PC-9 (cell line): Measurements from ENCODE around the gene RBM33. TPM values are rescaled to one million over a fixed set of nuclear protein-coding genes. Genes with fewer than 3 reads are reported as not detected.

Source experiments
- BruUV-seq: library from RNA; stranded (reverse); fragments of 400-500 nt; replicated peaks from 2 replicates; lab custom pipeline; 2021; lab: Mats Ljungman, UMichigan
- CTCF ChIA-PET: fragments of 300-600 bp; sonication (Branson Sonifier 250); formaldehyde crosslinking; loops from one replicate; lab custom pipeline; 2022; ENCODE audit warnings: antibody characterized with exemption; lab: Charles Lee
- POLR2A ChIA-PET: fragments of 300-600 bp; sonication (Branson Sonifier 250); formaldehyde crosslinking; loops from one replicate; lab custom pipeline; 2022; ENCODE audit warnings: antibody characterized with exemption; ENCODE audit not compliant: unreplicated experiment; lab: Charles Lee
- DNase-seq, 2 experiments: peaks; one replicate each; pipeline versions ENCODE4 v3.0.0 to v3.0.0-alpha.2; 2015 to 2022; ENCODE audit warnings: mixed read lengths in 1 of 2
- H2AFZ ChIP-seq: fragments of 200-600 bp; sonication (generic); 2 replicates; pipeline ENCODE4 v1.8.1; 2017; ENCODE audit warnings: antibody characterized with exemption
- H3F3A ChIP-seq: fragments of 200-600 bp; sonication (generic); 2 replicates; pipeline ENCODE4 v1.8.1; 2017; ENCODE audit warnings: antibody characterized with exemption, mild to moderate bottlenecking, low read depth; ENCODE audit not compliant: insufficient read depth
- H3K27ac ChIP-seq: fragments of 200-600 bp; sonication (generic); 2 replicates; pipeline ENCODE4 v1.6.1; 2016; ENCODE audit warnings: mixed run types
- H3K27me3 ChIP-seq: fragments of 200-600 bp; sonication (generic); 2 replicates; pipeline ENCODE4 v1.6.1; 2016; ENCODE audit warnings: low read depth, mixed run types; ENCODE audit not compliant: insufficient read depth
- H3K36me3 ChIP-seq: fragments of 200-600 bp; sonication (generic); 2 replicates; pipeline ENCODE4 v1.6.1; 2016; ENCODE audit warnings: low read depth, mixed run types
- H3K4me1 ChIP-seq: fragments of 200-600 bp; sonication (generic); replicated peaks from 2 replicates; pipeline ENCODE4 v1.6.1; 2016; ENCODE audit warnings: mixed run types; ENCODE audit not compliant: insufficient read depth
- H3K4me2 ChIP-seq: fragments of 200-600 bp; sonication (generic); 2 replicates; pipeline ENCODE4 v1.6.1; 2017; ENCODE audit warnings: mixed run types
- H3K4me3 ChIP-seq: fragments of 200-600 bp; sonication (generic); 2 replicates; pipeline ENCODE4 v1.6.1; 2016; ENCODE audit warnings: mixed run types
- H3K79me2 ChIP-seq: fragments of 200-600 bp; sonication (generic); 2 replicates; pipeline ENCODE4 v1.6.1; 2017; ENCODE audit warnings: low read depth, mixed run types
- H3K9me2 ChIP-seq: fragments of 200-600 bp; sonication (generic); 2 replicates; pipeline ENCODE4 v1.8.1; 2017; ENCODE audit warnings: mild to moderate bottlenecking; ENCODE audit not compliant: insufficient read depth
- H3K9me3 ChIP-seq: fragments of 200-600 bp; sonication (generic); 2 replicates; pipeline ENCODE4 v1.8.1; 2016; ENCODE audit warnings: low read depth; ENCODE audit not compliant: insufficient read depth
- H4K20me1 ChIP-seq: fragments of 200-600 bp; sonication (generic); 2 replicates; pipeline ENCODE4 v1.8.1; 2017; ENCODE audit not compliant: insufficient read depth
- EZH2 ChIP-seq: fragments of 200-600 bp; sonication (generic); IDR thresholded peaks from 2 replicates; pipeline ENCODE4 v1.8.0; 2017; ENCODE audit warnings: antibody characterized with exemption, low read depth
- intact Hi-C: fragments of 100-400 bp; cut with micrococcal nuclease; formaldehyde crosslinking; loops from one replicate; pipeline ENCODE4 v1.10.0; 2022; ENCODE audit not compliant: unreplicated experiment
- total RNA-seq: library from RNA; stranded (reverse); gene quantifications from 2 replicates; pipeline ENCODE4 v1.2.3, GENCODE V29; 2021
- TF ChIP-seq, protein P1 (sequence below): fragments of 200-600 bp; sonication (generic); conservative IDR thresholded peaks from 2 replicates; pipeline ENCODE4 v1.6.1; 2017; ENCODE audit warnings: mixed run types, antibody characterized with exemption, mild to moderate bottlenecking, moderate library complexity

Gene RBM33
- total RNA-seq, 1 experiment from 2014 or later = 85.7 TPM

DNA sequence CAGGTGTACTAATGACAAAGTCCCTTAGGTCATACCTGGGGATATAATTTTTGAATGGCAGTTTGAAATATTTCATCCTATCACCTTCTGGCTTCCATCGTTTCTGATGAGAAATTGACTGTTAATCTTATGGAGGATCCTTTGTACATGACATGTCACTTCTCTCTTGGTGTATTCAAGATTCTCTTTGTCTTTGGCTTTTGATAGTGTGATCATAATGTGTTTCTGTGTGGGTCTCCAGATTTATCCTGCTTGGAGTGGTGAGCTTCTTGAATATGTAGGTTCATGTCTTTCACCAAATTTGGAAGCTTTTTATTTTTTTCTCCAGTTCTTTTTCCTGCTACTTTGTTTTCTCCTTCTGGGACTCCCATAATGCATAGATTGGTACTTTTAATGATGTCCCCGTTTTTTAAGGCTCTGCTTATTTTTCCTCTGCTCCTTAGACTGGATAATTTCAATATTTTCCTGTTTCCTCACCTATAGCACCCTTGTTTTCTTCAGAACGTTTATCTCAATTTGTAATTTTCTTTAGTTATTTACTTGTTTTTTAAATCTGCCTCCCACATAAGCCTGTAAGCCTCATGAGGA is 4.4 kb downstream of the RBM33 start:
- BruUV-seq = no TSS peak
- intact Hi-C loops = no loop called here
- H3K4me2 ChIP-seq = no peak overlapping the region
- H2AFZ ChIP-seq = no peak overlapping the region
- CTCF ChIA-PET = no interaction called here
- H3K9me3 ChIP-seq = peaks cover 25% of the 10 kb centered on the region
- H3K27ac ChIP-seq = no peak overlapping the region
- TF ChIP-seq, protein P1, sequence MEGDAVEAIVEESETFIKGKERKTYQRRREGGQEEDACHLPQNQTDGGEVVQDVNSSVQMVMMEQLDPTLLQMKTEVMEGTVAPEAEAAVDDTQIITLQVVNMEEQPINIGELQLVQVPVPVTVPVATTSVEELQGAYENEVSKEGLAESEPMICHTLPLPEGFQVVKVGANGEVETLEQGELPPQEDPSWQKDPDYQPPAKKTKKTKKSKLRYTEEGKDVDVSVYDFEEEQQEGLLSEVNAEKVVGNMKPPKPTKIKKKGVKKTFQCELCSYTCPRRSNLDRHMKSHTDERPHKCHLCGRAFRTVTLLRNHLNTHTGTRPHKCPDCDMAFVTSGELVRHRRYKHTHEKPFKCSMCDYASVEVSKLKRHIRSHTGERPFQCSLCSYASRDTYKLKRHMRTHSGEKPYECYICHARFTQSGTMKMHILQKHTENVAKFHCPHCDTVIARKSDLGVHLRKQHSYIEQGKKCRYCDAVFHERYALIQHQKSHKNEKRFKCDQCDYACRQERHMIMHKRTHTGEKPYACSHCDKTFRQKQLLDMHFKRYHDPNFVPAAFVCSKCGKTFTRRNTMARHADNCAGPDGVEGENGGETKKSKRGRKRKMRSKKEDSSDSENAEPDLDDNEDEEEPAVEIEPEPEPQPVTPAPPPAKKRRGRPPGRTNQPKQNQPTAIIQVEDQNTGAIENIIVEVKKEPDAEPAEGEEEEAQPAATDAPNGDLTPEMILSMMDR = no peak
- TF ChIP-seq EZH2 = no peak
- no peaks in the 10 kb centered on the region for H3K27me3 ChIP-seq
- peaks cover 28% of the 10 kb centered on the region for H3K36me3 ChIP-seq
- peaks cover 96% of the 10 kb centered on the region for H3K79me2 ChIP-seq
- no peaks in the 10 kb centered on the region; the same call in 1 of the 2 replicates for H3F3A ChIP-seq
- peaks cover 19% of the 10 kb centered on the region for H3K4me1 ChIP-seq
- H3K4me3 ChIP-seq = no peak overlapping the region
- POLR2A ChIA-PET = no interaction called here
- no peaks in the 10 kb centered on the region for H3K9me2 ChIP-seq
- no peak for DNase-seq
- H4K20me1 ChIP-seq = peaks cover 58% of the 10 kb centered on the region

DNA sequence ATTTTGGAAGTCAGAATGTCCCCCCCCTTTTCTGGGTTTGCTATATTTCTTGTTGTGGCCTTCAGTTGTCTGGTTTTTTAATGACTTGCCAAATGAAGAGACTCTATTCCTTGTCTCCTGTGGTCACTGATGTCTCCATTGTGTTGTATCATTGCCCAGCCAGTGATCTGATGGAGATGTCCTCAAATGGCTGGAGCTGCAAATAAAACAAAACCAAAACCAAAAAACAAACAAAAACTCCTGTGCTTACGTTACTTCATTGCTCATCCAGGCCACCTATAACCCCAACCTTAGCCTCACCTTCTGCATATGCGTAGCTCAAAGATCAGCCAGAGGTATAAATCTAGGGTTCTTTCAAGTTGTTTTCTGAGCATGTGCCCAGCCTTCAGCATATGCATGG is 5.1 kb downstream of the RBM33 start:
- Histone ChIP-seq H3K4me2 (no peak overlapping the region), H3K36me3 (peaks cover 28% of the 10 kb centered on the region), H3K4me1 (peaks cover 19% of the 10 kb centered on the region), H3K9me2 (no peaks in the 10 kb centered on the region), H3K9me3 (peaks cover 25% of the 10 kb centered on the region), H2AFZ (no peak overlapping the region), H3K27me3 (no peaks in the 10 kb centered on the region), H3K79me2 (peaks cover 100% of the 10 kb centered on the region), H3K4me3 (no peak overlapping the region), H3F3A (no peaks in the 10 kb centered on the region; the same call in 1 of the 2 replicates), H3K27ac (no peak overlapping the region), H4K20me1 (peaks cover 65% of the 10 kb centered on the region)
- POLR2A ChIA-PET = interaction anchor here (0.5 kb wide), 1 partner anchor 22 kb away, joined by 4 read pairs; no protein-coding TSS in a partner anchor
- TF ChIP-seq EZH2 = no peak
- TF ChIP-seq, protein P1 = no peak
- no peak for DNase-seq
- intact Hi-C loops = no loop called here
- CTCF ChIA-PET = no interaction called here
- no TSS peak for BruUV-seq

DNA sequence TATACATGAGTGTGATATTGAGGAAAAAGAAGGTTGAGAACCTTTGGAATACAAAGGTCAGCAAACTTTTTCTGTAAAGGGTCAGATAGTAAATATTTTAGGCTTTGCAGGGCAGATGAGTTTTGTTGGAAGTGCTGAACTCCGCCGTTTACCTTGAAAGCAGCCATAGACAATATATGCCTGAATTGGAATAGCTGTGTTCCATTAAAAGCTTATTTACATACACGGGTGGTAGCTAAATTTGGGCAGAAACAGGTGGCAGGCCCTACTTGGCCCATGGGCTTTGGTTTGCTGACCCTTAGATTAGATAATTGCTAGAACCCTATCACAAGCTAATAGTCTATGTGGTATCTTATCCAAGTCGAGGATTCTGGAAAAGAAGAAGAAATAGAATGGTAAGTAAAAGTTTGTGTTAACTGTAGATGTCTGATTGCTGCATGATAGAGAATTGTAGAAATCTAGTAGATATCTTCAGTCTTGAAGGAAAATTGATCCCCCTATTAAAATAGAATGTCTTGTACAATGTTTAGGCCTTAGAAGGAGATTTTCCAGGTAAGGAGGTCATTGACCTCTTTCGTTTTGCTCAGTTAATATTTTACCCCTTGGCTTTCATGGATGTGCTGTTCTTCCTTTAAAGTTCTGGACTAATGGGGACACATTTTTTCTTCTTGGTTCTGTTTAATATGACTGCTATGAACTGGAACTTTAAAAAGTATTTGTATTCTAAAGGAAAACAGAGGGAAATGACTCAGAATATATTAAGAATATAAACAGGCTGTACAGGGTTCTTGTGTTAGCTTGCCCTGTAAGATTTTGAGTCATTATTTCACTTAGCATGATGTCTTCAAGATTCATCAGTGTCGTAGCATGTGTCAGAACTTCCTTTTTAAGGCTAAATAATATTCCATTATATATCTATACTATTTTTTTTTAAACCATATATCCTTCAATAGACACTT is 8.0 kb downstream of the RBM33 start:
- Histone ChIP-seq H3F3A (no peaks in the 10 kb centered on the region; the same call in 1 of the 2 replicates), H3K4me1 (peaks cover 7% of the 10 kb centered on the region; the same call in 1 of the 2 replicates), H3K79me2 (peaks cover 100% of the 10 kb centered on the region), H4K20me1 (peaks cover 79% of the 10 kb centered on the region), H3K4me2 (no peak overlapping the region), H2AFZ (no peak overlapping the region), H3K9me3 (peaks cover 22% of the 10 kb centered on the region), H3K4me3 (no peak overlapping the region), H3K36me3 (peaks cover 24% of the 10 kb centered on the region), H3K9me2 (no peaks in the 10 kb centered on the region), H3K27me3 (no peaks in the 10 kb centered on the region), H3K27ac (no peak overlapping the region)
- BruUV-seq = no TSS peak
- intact Hi-C loops = no loop called here
- no peak for TF ChIP-seq EZH2
- CTCF ChIA-PET = no interaction called here
- POLR2A ChIA-PET = interaction anchor here (0.5 to 0.7 kb wide), 2 partner anchors 14 to 63 kb away, joined by 3 to 19 read pairs; no protein-coding TSS in a partner anchor
- DNase-seq = no peak
